Vagina (tissue), 2 donors: ENCODE data around the gene CHST10. TPM values are rescaled to one million over a fixed set of nuclear protein-coding genes. Genes with fewer than 3 reads are reported as not detected.

Experiments used
- DNase-seq, 2 donors: peaks; one replicate each; pipeline ENCODE4 v3.0.0-alpha.2; 2017; ENCODE audit errors: extremely low spot score in 2 of 2
- H3K27ac ChIP-seq: fragments of 200-600 bp; sonication (generic); one replicate; pipeline ENCODE4 v1.5.1; 2019
- H3K27me3 ChIP-seq: fragments of 200-600 bp; sonication (generic); one replicate; pipeline ENCODE4 v1.5.1; 2019
- H3K36me3 ChIP-seq, 2 donors: fragments of 200-600 bp; sonication (generic); one replicate each; pipeline ENCODE4 v1.5.1; 2017 to 2019
- H3K4me1 ChIP-seq: fragments of 200-600 bp; sonication (generic); one replicate; pipeline ENCODE4 v1.5.1; 2019
- H3K4me3 ChIP-seq, 2 donors: fragments of 200-600 bp; sonication (generic); 1 replicate in 1 of 2; 2 replicates in 1 of 2; pipeline ENCODE4 v1.5.1; 2016 to 2019
- H3K9me3 ChIP-seq: fragments of 200-600 bp; sonication (generic); one replicate; pipeline ENCODE4 v1.5.1; 2019
- POLR2A ChIP-seq, 2 donors: fragments of 450-650 bp; IDR thresholded peaks; one replicate each; pipeline ENCODE4 v1.6.1; 2017; ENCODE audit warnings: antibody characterized with exemption in 2 of 2, mild to moderate bottlenecking in 2 of 2, moderate library complexity in 2 of 2
- POLR2AphosphoS5 ChIP-seq, 2 donors: sonication (generic); formaldehyde crosslinking; IDR thresholded peaks; one replicate each; pipeline ENCODE4 v1.9.0; 2017; ENCODE audit warnings: antibody characterized with exemption in 2 of 2, mild to moderate bottlenecking in 2 of 2, low read depth in 1 of 2; ENCODE audit not compliant: insufficient read depth in 1 of 2
- intact Hi-C: fragments of 100-400 bp; cut with DNase I; formaldehyde crosslinking; loops from one replicate; pipeline ENCODE4 v1.15.1; 2023
- total RNA-seq: library from RNA; depleted of rRNA; stranded (reverse); fragments of >200 nt; gene quantifications from one replicate; pipeline ENCODE4 v1.2.3, GENCODE V29; 2016
- TF ChIP-seq, protein P1 (sequence below), 3 experiments: fragments of 450-650 bp in 2 of 3; fragments of 200-600 bp in 1 of 3; sonication (generic) in 1 of 3; IDR thresholded peaks; one replicate each; pipeline ENCODE4 v1.5.1; 2017 to 2019; ENCODE audit warnings: antibody characterized with exemption in 3 of 3, mild to moderate bottlenecking in 2 of 3, moderate library complexity in 2 of 3

The CHST10 gene
- total RNA-seq, 1 donor from 2014 or later = 5.6 TPM

GRCh38 chr2:100407073-100407472 is 10.4 kb downstream of the CHST10 start:
- TF ChIP-seq, protein P1, sequence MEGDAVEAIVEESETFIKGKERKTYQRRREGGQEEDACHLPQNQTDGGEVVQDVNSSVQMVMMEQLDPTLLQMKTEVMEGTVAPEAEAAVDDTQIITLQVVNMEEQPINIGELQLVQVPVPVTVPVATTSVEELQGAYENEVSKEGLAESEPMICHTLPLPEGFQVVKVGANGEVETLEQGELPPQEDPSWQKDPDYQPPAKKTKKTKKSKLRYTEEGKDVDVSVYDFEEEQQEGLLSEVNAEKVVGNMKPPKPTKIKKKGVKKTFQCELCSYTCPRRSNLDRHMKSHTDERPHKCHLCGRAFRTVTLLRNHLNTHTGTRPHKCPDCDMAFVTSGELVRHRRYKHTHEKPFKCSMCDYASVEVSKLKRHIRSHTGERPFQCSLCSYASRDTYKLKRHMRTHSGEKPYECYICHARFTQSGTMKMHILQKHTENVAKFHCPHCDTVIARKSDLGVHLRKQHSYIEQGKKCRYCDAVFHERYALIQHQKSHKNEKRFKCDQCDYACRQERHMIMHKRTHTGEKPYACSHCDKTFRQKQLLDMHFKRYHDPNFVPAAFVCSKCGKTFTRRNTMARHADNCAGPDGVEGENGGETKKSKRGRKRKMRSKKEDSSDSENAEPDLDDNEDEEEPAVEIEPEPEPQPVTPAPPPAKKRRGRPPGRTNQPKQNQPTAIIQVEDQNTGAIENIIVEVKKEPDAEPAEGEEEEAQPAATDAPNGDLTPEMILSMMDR (IDR thresholded peaks at IDR 0.05) = no peak
- TF ChIP-seq POLR2AphosphoS5 (IDR thresholded peaks at IDR 0.05; ENCODE audit: insufficient read depth in 1 of 2, low read depth in 1 of 2) (no peak), POLR2A (IDR thresholded peaks at IDR 0.05) (no peak)

DNA sequence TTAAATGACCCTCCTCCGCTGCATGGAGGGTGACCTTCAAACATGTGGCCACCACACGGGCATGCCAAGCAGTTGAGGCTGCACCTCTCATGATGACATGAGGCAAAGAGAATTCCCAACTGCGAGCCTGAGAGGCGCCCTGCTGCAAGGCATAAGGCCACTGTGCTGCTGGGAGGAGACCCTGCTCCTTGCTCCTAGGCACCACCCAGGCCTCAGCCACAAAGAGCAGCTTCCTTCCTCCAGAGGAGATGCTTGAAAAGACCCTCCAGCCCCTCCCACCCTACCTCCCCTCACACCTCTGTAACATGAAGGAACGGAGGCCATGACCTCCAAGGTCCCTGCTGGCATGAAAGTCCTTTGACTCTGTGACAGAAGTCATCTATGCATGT is 11.4 kb downstream of the CHST10 start:
- H3K4me1 ChIP-seq = no peaks in the 10 kb centered on the region
- H3K27me3 ChIP-seq = no peaks in the 10 kb centered on the region
- H3K36me3 ChIP-seq = peaks cover 0 to 18% of the 10 kb centered on the region in 2 donors
- TF ChIP-seq POLR2AphosphoS5 (IDR thresholded peaks at IDR 0.05; ENCODE audit: insufficient read depth in 1 of 2, low read depth in 1 of 2) (no peak), POLR2A (IDR thresholded peaks at IDR 0.05) (no peak)
- TF ChIP-seq, protein P1 (IDR thresholded peaks at IDR 0.05) = no peak
- H3K4me3 ChIP-seq = no peak overlapping the region
- no peaks in the 10 kb centered on the region for H3K9me3 ChIP-seq
- intact Hi-C loops = no loop called here
- DNase-seq = no peak
- H3K27ac ChIP-seq = no peak overlapping the region

More at GRCh38 chr2:100407073-100407472, 10.4 kb downstream of the CHST10 start:
- H3K4me1 ChIP-seq = no peaks in the 10 kb centered on the region
- intact Hi-C loops = no loop called here
- H3K9me3 ChIP-seq = no peaks in the 10 kb centered on the region
- peak in 1 of 2 donors; percentile 84 for DNase-seq
- H3K4me3 ChIP-seq = no peak overlapping the region
- no peak overlapping the region for H3K27ac ChIP-seq
- no peaks in the 10 kb centered on the region for H3K27me3 ChIP-seq
- H3K36me3 ChIP-seq = peaks cover 0 to 8% of the 10 kb centered on the region in 2 donors

DNA sequence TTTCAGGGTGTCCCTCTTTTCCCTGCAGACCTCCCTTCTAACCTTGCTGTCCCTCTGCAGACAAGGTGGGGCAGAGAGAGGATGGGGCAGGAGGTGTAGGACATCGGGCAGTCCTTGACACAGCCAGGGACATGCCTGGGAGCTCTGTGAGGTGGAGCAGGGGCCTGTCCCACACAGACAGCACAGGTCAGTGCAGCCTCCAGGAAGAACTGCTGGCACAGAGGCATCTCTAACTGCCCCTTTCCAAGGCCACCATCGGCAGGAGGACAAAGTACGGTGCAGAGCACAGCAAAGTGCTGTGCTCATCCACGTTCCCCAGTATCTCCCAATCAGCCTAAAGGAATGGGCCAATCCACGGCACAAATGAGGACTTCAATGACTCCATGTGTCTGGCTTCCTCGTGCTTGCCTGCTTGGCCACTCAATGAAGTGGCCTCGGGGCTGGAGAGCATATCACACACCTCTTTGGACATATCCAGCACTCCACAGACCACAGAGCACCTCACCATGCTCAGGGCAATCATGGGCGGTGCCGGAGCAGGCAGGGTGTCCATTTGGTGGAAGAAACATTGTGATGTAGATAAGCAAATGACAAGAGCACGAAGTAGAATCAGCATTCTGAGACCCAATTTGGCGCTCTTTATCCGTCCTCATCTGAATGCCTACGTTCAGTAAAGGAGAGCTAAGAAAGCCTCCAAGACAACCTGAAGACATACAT is 11.9 kb downstream of the CHST10 start:
- no peaks in the 10 kb centered on the region for H3K4me1 ChIP-seq
- DNase-seq = peak in 1 of 2 donors; percentile 58
- H3K27ac ChIP-seq = no peak overlapping the region
- H3K9me3 ChIP-seq = no peaks in the 10 kb centered on the region
- intact Hi-C loops = no loop called here
- H3K36me3 ChIP-seq = peaks cover 0 to 19% of the 10 kb centered on the region in 2 donors
- H3K4me3 ChIP-seq = no peak overlapping the region
- TF ChIP-seq POLR2A (IDR thresholded peaks at IDR 0.05) = no peak
- TF ChIP-seq, protein P1 (IDR thresholded peaks at IDR 0.05) = no peak
- TF ChIP-seq POLR2AphosphoS5 (IDR thresholded peaks at IDR 0.05; ENCODE audit: insufficient read depth in 1 of 2, low read depth in 1 of 2) = no peak
- H3K27me3 ChIP-seq = no peaks in the 10 kb centered on the region

GRCh38 chr2:100404411-100404810 is 13.1 kb downstream of the CHST10 start:
- Histone ChIP-seq H3K9me3 (no peaks in the 10 kb centered on the region), H3K4me1 (no peaks in the 10 kb centered on the region), H3K27me3 (no peaks in the 10 kb centered on the region), H3K27ac (no peak overlapping the region), H3K4me3 (no peak overlapping the region), H3K36me3 (peaks cover 0 to 19% of the 10 kb centered on the region in 2 donors)
- intact Hi-C loops = no loop called here
- no peak for DNase-seq
- no peak for TF ChIP-seq POLR2AphosphoS5 (IDR thresholded peaks at IDR 0.05; ENCODE audit: insufficient read depth in 1 of 2, low read depth in 1 of 2)
- TF ChIP-seq, protein P1 (IDR thresholded peaks at IDR 0.05) = no peak
- TF ChIP-seq POLR2A (IDR thresholded peaks at IDR 0.05) = no peak

DNA sequence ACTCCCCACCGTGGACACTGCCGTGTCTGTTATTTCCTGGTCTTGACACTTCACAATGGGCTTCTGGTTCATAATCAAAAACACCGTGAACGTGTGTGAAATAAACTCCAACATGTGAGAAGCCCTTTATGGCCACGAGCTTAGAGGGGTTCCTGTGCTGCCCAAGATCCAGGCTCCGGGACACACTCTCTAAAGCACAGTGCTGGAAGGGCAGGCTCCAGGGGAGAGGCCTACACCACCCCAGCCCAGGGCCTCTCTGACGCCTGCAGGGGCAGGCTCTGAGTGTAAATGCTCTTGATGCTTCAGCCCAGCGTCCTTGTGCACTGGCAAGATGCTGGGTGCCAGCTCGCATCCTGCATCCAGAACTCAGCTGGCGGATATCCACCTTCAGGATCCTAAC is 13.7 kb downstream of the CHST10 start:
- no peaks in the 10 kb centered on the region for H3K27me3 ChIP-seq
- H3K4me1 ChIP-seq = no peaks in the 10 kb centered on the region
- H3K36me3 ChIP-seq = peaks cover 0 to 19% of the 10 kb centered on the region in 2 donors
- intact Hi-C loops = no loop called here
- TF ChIP-seq POLR2AphosphoS5 (IDR thresholded peaks at IDR 0.05; ENCODE audit: insufficient read depth in 1 of 2, low read depth in 1 of 2) = no peak
- TF ChIP-seq POLR2A (IDR thresholded peaks at IDR 0.05) = no peak
- TF ChIP-seq, protein P1 (IDR thresholded peaks at IDR 0.05) = no peak
- H3K9me3 ChIP-seq = no peaks in the 10 kb centered on the region
- H3K4me3 ChIP-seq = no peak overlapping the region
- DNase-seq = no peak
- no peak overlapping the region for H3K27ac ChIP-seq
